Activated CD8-positive, alpha-beta T cell treated with anti-CD3 and anti-CD28 coated beads for 36 hours (primary cell): Measurements from ENCODE around the gene ZNF497. TPM values are rescaled to one million over a fixed set of nuclear protein-coding genes. Genes with fewer than 3 reads are reported as not detected.
A peak's percentile ranks its signal among the peaks of the same experiment; 100 is the strongest.

Source experiments
- ATAC-seq: fragments of 200-7000 bp; cut with Tn5 transposase; one replicate; pipeline ENCODE4 v1.10.0; 2021; ENCODE audit warnings: mild to moderate bottlenecking, moderate library complexity
- CTCF ChIA-PET: fragments of 350-600 bp; sonication (Branson Sonifier 250); formaldehyde crosslinking; loops from one replicate; lab custom pipeline; 2021; ENCODE audit warnings: antibody characterized with exemption; lab: Charles Lee
- POLR2A ChIA-PET: fragments of 350-600 bp; sonication (Branson Sonifier 250); formaldehyde crosslinking; loops from one replicate; lab custom pipeline; 2021; ENCODE audit warnings: antibody characterized with exemption; lab: Charles Lee
- DNase-seq: peaks from one replicate; pipeline ENCODE4 v3.0.0-alpha.2; 2020
- H3K27ac Mint-ChIP-seq: one replicate; pipeline ENCODE4 v1.8.0; 2021; ENCODE audit warnings: mild to moderate bottlenecking, mixed read lengths
- H3K27me3 Mint-ChIP-seq: one replicate; pipeline ENCODE4 v1.8.0; 2021; ENCODE audit warnings: mixed read lengths
- H3K36me3 Mint-ChIP-seq: one replicate; pipeline ENCODE4 v1.8.0; 2021; ENCODE audit warnings: low read depth, mixed read lengths
- H3K4me1 Mint-ChIP-seq: one replicate; pipeline ENCODE4 v1.8.0; 2021; ENCODE audit warnings: low read depth, mixed read lengths
- H3K4me3 Mint-ChIP-seq: one replicate; pipeline ENCODE4 v1.8.0; 2021; ENCODE audit warnings: mild to moderate bottlenecking, moderate library complexity, mixed read lengths
- H3K9me3 Mint-ChIP-seq: one replicate; pipeline ENCODE4 v1.8.0; 2021; ENCODE audit warnings: mixed read lengths
- intact Hi-C: fragments of 100-400 bp; cut with micrococcal nuclease; formaldehyde crosslinking; loops from one replicate; pipeline ENCODE4 v1.10.0; 2022
- total RNA-seq, 2 experiments: library from RNA; stranded (reverse); gene quantifications; one replicate each; pipeline ENCODE4 v1.2.3, GENCODE V29; 2021
- TF ChIP-seq, protein P1 (sequence below): fragments of 200-600 bp; IDR thresholded peaks from one replicate; pipeline ENCODE4 v1.8.0; 2022; ENCODE audit warnings: antibody characterized with exemption, mild to moderate bottlenecking

Gene ZNF497
- total RNA-seq, 2 experiments from 2014 or later: 1.3 to 1.6 TPM

DNA sequence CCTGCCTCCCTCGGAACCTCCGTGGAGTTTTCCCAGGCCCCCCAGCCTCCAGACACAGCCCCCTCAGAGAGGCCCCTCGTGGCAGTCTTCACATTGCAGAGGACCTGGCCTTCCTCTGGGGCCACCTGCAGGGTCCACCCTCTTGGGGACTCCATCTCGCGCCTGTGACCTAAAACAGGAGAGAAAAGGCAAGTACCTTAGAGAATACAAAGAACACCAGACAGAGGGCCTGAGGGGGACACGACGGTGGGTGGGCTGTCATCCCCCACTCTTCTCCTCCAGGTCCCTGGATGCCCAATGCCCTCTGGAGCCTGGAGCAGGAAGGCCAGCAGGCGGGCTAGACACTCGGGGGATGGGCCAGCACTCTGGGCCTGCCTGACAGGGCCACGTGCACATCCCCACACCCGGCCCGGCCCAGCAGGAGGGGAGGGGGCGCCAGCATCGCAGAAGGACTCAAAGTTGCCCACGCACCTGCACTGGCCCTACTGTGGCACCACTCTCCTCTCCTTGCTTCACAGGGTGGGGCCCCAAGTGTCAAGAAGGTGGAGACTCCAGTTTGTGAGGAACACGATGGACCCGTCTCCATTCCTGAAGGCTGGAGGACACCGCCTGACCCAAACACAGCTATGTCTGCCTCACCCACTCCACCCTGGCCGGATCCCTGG lies 4.9 kb downstream of the ZNF497 start:
- H3K27ac Mint-ChIP-seq: no peak overlapping the region
- H3K4me1 Mint-ChIP-seq: peaks cover 36% of the 10 kb centered on the region
- no peak overlapping the region for H3K4me3 Mint-ChIP-seq
- DNase-seq: no peak
- H3K9me3 Mint-ChIP-seq: no peaks in the 10 kb centered on the region
- CTCF ChIA-PET: no interaction called here
- intact Hi-C loops: no loop called here
- no peaks in the 10 kb centered on the region for H3K27me3 Mint-ChIP-seq
- POLR2A ChIA-PET: interaction anchor here (1.1 to 1.5 kb wide), 5 partner anchors 9 to 24 kb away, joined by 3 to 7 read pairs (median 4); no protein-coding TSS in a partner anchor
- ATAC-seq: no peak
- TF ChIP-seq, protein P1, sequence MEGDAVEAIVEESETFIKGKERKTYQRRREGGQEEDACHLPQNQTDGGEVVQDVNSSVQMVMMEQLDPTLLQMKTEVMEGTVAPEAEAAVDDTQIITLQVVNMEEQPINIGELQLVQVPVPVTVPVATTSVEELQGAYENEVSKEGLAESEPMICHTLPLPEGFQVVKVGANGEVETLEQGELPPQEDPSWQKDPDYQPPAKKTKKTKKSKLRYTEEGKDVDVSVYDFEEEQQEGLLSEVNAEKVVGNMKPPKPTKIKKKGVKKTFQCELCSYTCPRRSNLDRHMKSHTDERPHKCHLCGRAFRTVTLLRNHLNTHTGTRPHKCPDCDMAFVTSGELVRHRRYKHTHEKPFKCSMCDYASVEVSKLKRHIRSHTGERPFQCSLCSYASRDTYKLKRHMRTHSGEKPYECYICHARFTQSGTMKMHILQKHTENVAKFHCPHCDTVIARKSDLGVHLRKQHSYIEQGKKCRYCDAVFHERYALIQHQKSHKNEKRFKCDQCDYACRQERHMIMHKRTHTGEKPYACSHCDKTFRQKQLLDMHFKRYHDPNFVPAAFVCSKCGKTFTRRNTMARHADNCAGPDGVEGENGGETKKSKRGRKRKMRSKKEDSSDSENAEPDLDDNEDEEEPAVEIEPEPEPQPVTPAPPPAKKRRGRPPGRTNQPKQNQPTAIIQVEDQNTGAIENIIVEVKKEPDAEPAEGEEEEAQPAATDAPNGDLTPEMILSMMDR: no peak
- H3K36me3 Mint-ChIP-seq: peaks cover 2% of the 10 kb centered on the region

GRCh38 chr19:58356766-58357480 lies 5.6 kb downstream of the ZNF497 start:
- TF ChIP-seq, protein P1: no peak
- Mint-ChIP-seq H3K36me3 (peaks cover 6% of the 10 kb centered on the region), H3K27ac (peak overlapping the region; percentile 34), H3K4me1 (peaks cover 35% of the 10 kb centered on the region), H3K27me3 (no peaks in the 10 kb centered on the region), H3K9me3 (no peaks in the 10 kb centered on the region), H3K4me3 (peak overlapping the region; percentile 56)
- POLR2A ChIA-PET: interaction anchor here (0.8 to 2.6 kb wide), 9 partner anchors 8 to 421 kb away, joined by 3 to 14 read pairs (median 5); partner anchors contain the start of genes RPS5 and ZSCAN22
- intact Hi-C loops: no loop called here
- no peak for DNase-seq
- no peak for ATAC-seq
- CTCF ChIA-PET: interaction anchor here (0.9 kb wide), 2 partner anchors 47 to 163 kb away, joined by 3 read pairs; partner anchors contain the start of gene ZBTB45

GRCh38 chr19:58355908-58356765 lies 6.4 kb downstream of the ZNF497 start:
- intact Hi-C loops: no loop called here
- no peaks in the 10 kb centered on the region for H3K9me3 Mint-ChIP-seq
- peak overlapping the region; percentile 56 for H3K4me3 Mint-ChIP-seq
- CTCF ChIA-PET: interaction anchor here (0.9 kb wide), 2 partner anchors 46 to 164 kb away, joined by 3 read pairs; partner anchors contain the start of gene ZBTB45
- ATAC-seq (peak; percentile 76), DNase-seq (peak; percentile 54)
- H3K27ac Mint-ChIP-seq: peak overlapping the region; percentile 34
- TF ChIP-seq, protein P1: no peak
- H3K4me1 Mint-ChIP-seq: peaks cover 29% of the 10 kb centered on the region
- no peaks in the 10 kb centered on the region for H3K27me3 Mint-ChIP-seq
- POLR2A ChIA-PET: interaction anchor here (0.8 to 2.6 kb wide), 10 partner anchors 7 to 421 kb away, joined by 3 to 14 read pairs (median 4); partner anchors contain the start of genes RPS5 and ZSCAN22
- H3K36me3 Mint-ChIP-seq: peaks cover 11% of the 10 kb centered on the region

- POLR2A ChIA-PET: interaction anchor here (0.9 to 2.6 kb wide), 4 partner anchors 9 to 52 kb away, joined by 3 to 14 read pairs (median 6); partner anchors contain the start of gene RPS5
- H3K27ac Mint-ChIP-seq: no peak overlapping the region
- intact Hi-C loops: no loop called here
- no peaks in the 10 kb centered on the region for H3K9me3 Mint-ChIP-seq
- H3K4me1 Mint-ChIP-seq: peaks cover 27% of the 10 kb centered on the region
- TF ChIP-seq, protein P1: no peak
- H3K27me3 Mint-ChIP-seq: no peaks in the 10 kb centered on the region
- H3K36me3 Mint-ChIP-seq: peaks cover 14% of the 10 kb centered on the region
- H3K4me3 Mint-ChIP-seq: no peak overlapping the region
- CTCF ChIA-PET: interaction anchor here (0.8 kb wide), 1 partner anchor 8 kb away, joined by 3 read pairs; no protein-coding TSS in a partner anchor
- ATAC-seq: no peak
- DNase-seq: no peak
These were observed 7.2 kb downstream of the ZNF497 start for GRCh38 chr19:58355215-58355796.
